Measurements from ENCODE around the gene HSPB7.

HSPB7 gene

GRCh38 chr1:16018308-16018707, 465 bp upstream of the HSPB7 start:
- H3K9me3 ChIP-seq (ENCODE audit: control insufficient read depth, insufficient read depth, low read depth, low read length): no peaks in the 10 kb centered on the region
- no peak overlapping the region for H3K4me3 ChIP-seq (ENCODE audit: low read depth, low read length)
- POLR2A ChIA-PET: no interaction called here
- no peaks in the 10 kb centered on the region for H3K36me3 ChIP-seq (ENCODE audit: control insufficient read depth in 2 of 2, insufficient read depth in 1 of 2, low read length in 2 of 2)
- H3K27ac ChIP-seq (ENCODE audit: extremely low read depth, low read depth, low read length): no peak overlapping the region
- CTCF ChIA-PET: interaction anchor here (0.5 to 4.5 kb wide), 3 partner anchors 10 to 270 kb away, joined by 3 to 31 read pairs (median 9); no protein-coding TSS in a partner anchor
- no peaks in the 10 kb centered on the region for H3K4me1 ChIP-seq (ENCODE audit: control insufficient read depth, insufficient read depth, low read length)
- TF ChIP-seq ZNF16 (tag by site-specific recombination; IDR thresholded peaks at IDR 0.05; ENCODE audit: low read depth) (no peak), GLIS1 (tag by site-specific recombination; IDR thresholded peaks at IDR 0.05) (no peak), PATZ1 (tag by site-specific recombination; IDR thresholded peaks at IDR 0.05) (no peak), PRDM6 (tag by site-specific recombination; IDR thresholded peaks at IDR 0.05) (no peak), ZNF585B (tag by site-specific recombination; IDR thresholded peaks at IDR 0.05) (no peak), ZNF23 (tag by site-specific recombination; IDR thresholded peaks at IDR 0.05; ENCODE audit: borderline replicate concordance) (no peak), ZNF529 (tag by site-specific recombination; IDR thresholded peaks at IDR 0.05; ENCODE audit: insufficient replicate concordance) (no peak), ZNF398 (tag by site-specific recombination; IDR thresholded peaks at IDR 0.05) (no peak), HOXD13 (CRISPR knock-in tag; IDR thresholded peaks at IDR 0.05; ENCODE audit: borderline replicate concordance) (no peak), ZNF645 (tag by site-specific recombination; IDR thresholded peaks at IDR 0.05) (no peak)

- H3K36me3 ChIP-seq (ENCODE audit: control insufficient read depth in 2 of 2, insufficient read depth in 1 of 2, low read length in 2 of 2): no peaks in the 10 kb centered on the region
- H3K9me3 ChIP-seq (ENCODE audit: control insufficient read depth, insufficient read depth, low read depth, low read length): no peaks in the 10 kb centered on the region
- CTCF ChIA-PET: interaction anchor here (0.5 to 4.5 kb wide), 6 partner anchors 9 to 99 kb away, joined by 3 to 31 read pairs (median 3); no protein-coding TSS in a partner anchor
- H3K4me1 ChIP-seq (ENCODE audit: control insufficient read depth, insufficient read depth, low read length): no peaks in the 10 kb centered on the region
- TF ChIP-seq ZBTB10 (tag by site-specific recombination; IDR thresholded peaks at IDR 0.05) (no peak), ZFP69B (tag by site-specific recombination; IDR thresholded peaks at IDR 0.05) (no peak), ZBTB7A (tag by site-specific recombination; IDR thresholded peaks at IDR 0.05; ENCODE audit: low read depth) (no peak), ZNF37A (tag by site-specific recombination; IDR thresholded peaks at IDR 0.05) (no peak), SP2 (tag by site-specific recombination; IDR thresholded peaks at IDR 0.05) (peak; percentile 11; the same call in 1 of the 2 replicates), WT1 (tag by site-specific recombination; IDR thresholded peaks at IDR 0.05) (no peak)
- H3K27ac ChIP-seq (ENCODE audit: extremely low read depth, low read depth, low read length): no peak overlapping the region
- H3K4me3 ChIP-seq (ENCODE audit: low read depth, low read length): no peak overlapping the region
- POLR2A ChIA-PET: no interaction called here
Measured at GRCh38 chr1:16017076-16017460, 775 bp downstream of the HSPB7 start.

Data from HEK293 (cell line).